A549 (cell line): ENCODE measurements around the gene TTC7B.

Experiments used
- MYC ChIP-seq: IDR thresholded peaks from 2 replicates; pipeline ENCODE4 v1.6.1; 2012; ENCODE audit warnings: mild to moderate bottlenecking, inconsistent platforms, low read length, improper control_type of control experiment, borderline replicate concordance
- SMC3 ChIP-seq: fragments of >200 bp; sonication (Bioruptor Twin); formaldehyde crosslinking; IDR thresholded peaks from 3 replicates; pipeline ENCODE4 v1.6.1; 2018; ENCODE audit warnings: inconsistent platforms
- TF ChIP-seq, protein P1 (sequence below): fragments of >200 bp; sonication (Bioruptor Twin); formaldehyde crosslinking; IDR thresholded peaks from 3 replicates; pipeline ENCODE4 v1.5.1; 2016

DNA sequence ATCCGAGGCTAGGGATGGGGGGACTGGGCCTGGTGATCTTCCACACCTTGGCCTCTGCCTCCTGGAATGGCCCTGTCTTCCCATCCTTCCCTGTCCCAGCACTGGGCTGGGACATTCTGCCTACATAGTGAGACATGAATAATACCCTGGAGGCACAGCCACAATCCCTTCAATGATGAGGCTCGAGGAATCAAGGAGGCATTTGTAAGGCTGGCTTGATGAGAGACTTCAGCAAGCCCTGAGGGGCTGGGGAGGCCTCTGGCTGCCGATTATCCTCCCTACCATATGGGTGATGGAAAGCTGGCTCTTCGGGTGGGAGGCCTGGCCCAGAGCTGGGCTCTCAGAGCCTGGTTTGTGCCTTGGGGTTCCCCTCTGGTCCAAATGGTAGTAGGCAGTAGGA, 326.9 kb downstream of the TTC7B start:
- TF ChIP-seq, protein P1, sequence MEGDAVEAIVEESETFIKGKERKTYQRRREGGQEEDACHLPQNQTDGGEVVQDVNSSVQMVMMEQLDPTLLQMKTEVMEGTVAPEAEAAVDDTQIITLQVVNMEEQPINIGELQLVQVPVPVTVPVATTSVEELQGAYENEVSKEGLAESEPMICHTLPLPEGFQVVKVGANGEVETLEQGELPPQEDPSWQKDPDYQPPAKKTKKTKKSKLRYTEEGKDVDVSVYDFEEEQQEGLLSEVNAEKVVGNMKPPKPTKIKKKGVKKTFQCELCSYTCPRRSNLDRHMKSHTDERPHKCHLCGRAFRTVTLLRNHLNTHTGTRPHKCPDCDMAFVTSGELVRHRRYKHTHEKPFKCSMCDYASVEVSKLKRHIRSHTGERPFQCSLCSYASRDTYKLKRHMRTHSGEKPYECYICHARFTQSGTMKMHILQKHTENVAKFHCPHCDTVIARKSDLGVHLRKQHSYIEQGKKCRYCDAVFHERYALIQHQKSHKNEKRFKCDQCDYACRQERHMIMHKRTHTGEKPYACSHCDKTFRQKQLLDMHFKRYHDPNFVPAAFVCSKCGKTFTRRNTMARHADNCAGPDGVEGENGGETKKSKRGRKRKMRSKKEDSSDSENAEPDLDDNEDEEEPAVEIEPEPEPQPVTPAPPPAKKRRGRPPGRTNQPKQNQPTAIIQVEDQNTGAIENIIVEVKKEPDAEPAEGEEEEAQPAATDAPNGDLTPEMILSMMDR: no peak
- no peak for TF ChIP-seq MYC
- no peak for TF ChIP-seq SMC3
